Activated naive CD8-positive, alpha-beta T cell treated with anti-CD3 and anti-CD28 coated beads, Interleukin-2, amount 50 U/mL, for 24 hours (primary cell): ENCODE measurements around the gene NALCN.

Source experiments
- ATAC-seq: fragments of 150-1000 bp; cut with Tn5 transposase; one replicate; pipeline ENCODE4 v1.10.0; 2021
- DNase-seq: peaks from one replicate; pipeline ENCODE4 v3.0.0; 2021
- H3K27ac Mint-ChIP-seq: one replicate; pipeline ENCODE4 v1.8.0; 2021; ENCODE audit warnings: mild to moderate bottlenecking, mixed read lengths
- H3K27me3 Mint-ChIP-seq: one replicate; pipeline ENCODE4 v1.8.0; 2021; ENCODE audit warnings: mixed read lengths
- H3K36me3 Mint-ChIP-seq: one replicate; pipeline ENCODE4 v1.8.0; 2021; ENCODE audit warnings: low read depth, mixed read lengths
- H3K4me1 Mint-ChIP-seq: one replicate; pipeline ENCODE4 v1.8.0; 2021; ENCODE audit warnings: mixed read lengths
- H3K4me3 Mint-ChIP-seq: one replicate; pipeline ENCODE4 v1.8.0; 2021; ENCODE audit warnings: mild to moderate bottlenecking, moderate library complexity, mixed read lengths
- H3K9me3 Mint-ChIP-seq: one replicate; pipeline ENCODE4 v1.8.0; 2021; ENCODE audit warnings: mixed read lengths

NALCN gene

GRCh38 chr13:101258071-101258470 lies 158.2 kb downstream of the NALCN start:
- H3K9me3 Mint-ChIP-seq = no peaks in the 10 kb centered on the region
- no peak overlapping the region for H3K4me3 Mint-ChIP-seq
- H3K27ac Mint-ChIP-seq = no peak overlapping the region
- H3K36me3 Mint-ChIP-seq = no peaks in the 10 kb centered on the region
- DNase-seq (peak; percentile 31), ATAC-seq (peak; percentile 99)
- H3K27me3 Mint-ChIP-seq = peaks cover 6% of the 10 kb centered on the region
- peaks cover 7% of the 10 kb centered on the region for H3K4me1 Mint-ChIP-seq

DNA sequence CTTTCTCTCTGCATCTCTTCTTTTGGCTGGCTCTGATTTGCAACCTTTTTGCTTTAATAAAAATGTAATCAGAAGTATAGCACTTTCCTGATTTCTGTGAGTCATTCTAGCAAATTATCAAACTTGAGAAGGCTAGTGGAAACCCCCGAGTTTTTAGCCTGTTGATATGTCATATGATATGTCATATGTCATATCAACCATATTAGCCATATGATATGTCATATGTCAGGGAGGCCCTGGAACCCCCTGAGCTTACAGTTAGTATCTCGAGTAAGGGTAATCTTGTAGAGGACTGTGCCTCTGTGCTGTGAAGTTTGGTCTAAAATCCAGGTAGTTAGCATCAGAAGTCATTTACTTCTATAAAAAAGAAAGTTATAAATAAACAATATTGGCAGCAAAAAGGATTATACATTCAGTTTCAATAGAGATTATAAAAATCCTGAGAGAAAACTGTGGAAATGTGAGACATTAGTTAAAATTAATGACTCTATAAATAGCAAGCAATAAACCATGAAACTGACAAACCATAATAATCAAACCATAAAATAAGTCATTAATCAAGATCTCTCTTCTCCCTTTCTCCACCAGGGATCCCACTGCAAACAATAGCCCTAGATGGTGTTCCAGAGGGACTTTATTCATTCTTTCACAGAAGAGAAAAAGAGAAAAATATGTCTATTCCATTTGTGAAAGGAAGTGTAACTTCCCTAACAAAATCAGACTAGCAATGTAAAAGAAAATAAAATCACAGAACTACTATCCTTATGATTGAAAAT lies 167.4 kb downstream of the NALCN start:
- Mint-ChIP-seq H3K4me1 (peaks cover 11% of the 10 kb centered on the region), H3K27me3 (no peaks in the 10 kb centered on the region), H3K27ac (no peak overlapping the region), H3K4me3 (no peak overlapping the region), H3K36me3 (no peaks in the 10 kb centered on the region), H3K9me3 (peaks cover 15% of the 10 kb centered on the region)
- DNase-seq (no peak), ATAC-seq (no peak)

DNA sequence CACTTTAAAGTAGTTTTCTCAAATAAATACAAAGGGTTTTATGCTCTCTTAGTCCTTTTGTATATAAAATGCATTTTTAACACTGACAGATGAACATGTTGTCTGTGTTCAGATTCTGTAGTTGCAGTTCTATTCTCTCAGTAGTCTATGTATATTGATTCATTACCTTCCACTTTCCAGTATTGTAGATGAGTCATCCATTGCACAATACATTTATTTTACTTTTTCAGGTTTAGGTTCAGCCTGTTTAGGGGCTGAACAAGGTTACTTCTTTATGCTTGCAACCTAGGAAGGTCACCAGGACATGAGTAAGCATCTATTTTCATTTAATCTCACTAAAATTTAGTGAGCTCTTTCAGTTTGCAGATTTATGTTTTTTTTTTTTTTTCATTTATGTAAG lies 173.6 kb downstream of the NALCN start:
- peaks cover 11% of the 10 kb centered on the region for H3K4me1 Mint-ChIP-seq
- no peaks in the 10 kb centered on the region for H3K36me3 Mint-ChIP-seq
- ATAC-seq (no peak), DNase-seq (no peak)
- peaks cover under 1% of the 10 kb centered on the region for H3K9me3 Mint-ChIP-seq
- no peaks in the 10 kb centered on the region for H3K27me3 Mint-ChIP-seq
- H3K27ac Mint-ChIP-seq = no peak overlapping the region
- H3K4me3 Mint-ChIP-seq = no peak overlapping the region

DNA sequence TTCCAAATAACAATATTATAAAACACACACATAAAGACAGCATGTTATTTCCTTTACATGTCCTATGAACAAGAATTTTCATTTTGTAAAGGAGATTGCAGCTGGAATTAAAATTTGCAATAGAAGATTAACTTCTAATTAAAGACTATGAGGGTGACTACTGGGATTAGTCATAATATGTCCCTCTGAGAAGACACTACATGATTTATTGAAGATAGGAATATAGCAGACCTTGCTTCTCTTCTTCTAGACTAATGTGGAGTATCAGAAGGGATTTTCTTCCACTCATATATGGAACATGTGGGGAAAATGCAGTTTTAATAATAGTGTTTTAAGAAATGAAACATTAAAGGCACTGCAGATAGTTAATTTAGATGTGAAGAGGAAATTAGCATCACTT lies 177.8 kb downstream of the NALCN start:
- DNase-seq (no peak), ATAC-seq (no peak)
- H3K4me1 Mint-ChIP-seq = no peaks in the 10 kb centered on the region
- H3K27ac Mint-ChIP-seq = no peak overlapping the region
- H3K9me3 Mint-ChIP-seq = no peaks in the 10 kb centered on the region
- no peaks in the 10 kb centered on the region for H3K36me3 Mint-ChIP-seq
- no peak overlapping the region for H3K4me3 Mint-ChIP-seq
- H3K27me3 Mint-ChIP-seq = no peaks in the 10 kb centered on the region

- DNase-seq = no peak
- Mint-ChIP-seq H3K4me1 (no peaks in the 10 kb centered on the region), H3K36me3 (no peaks in the 10 kb centered on the region), H3K9me3 (peaks cover 5% of the 10 kb centered on the region), H3K27me3 (no peaks in the 10 kb centered on the region), H3K4me3 (no peak overlapping the region), H3K27ac (no peak overlapping the region)
- ATAC-seq = no peak
Measured at GRCh38 chr13:101231751-101232428, 184.4 kb downstream of the NALCN start.

DNA sequence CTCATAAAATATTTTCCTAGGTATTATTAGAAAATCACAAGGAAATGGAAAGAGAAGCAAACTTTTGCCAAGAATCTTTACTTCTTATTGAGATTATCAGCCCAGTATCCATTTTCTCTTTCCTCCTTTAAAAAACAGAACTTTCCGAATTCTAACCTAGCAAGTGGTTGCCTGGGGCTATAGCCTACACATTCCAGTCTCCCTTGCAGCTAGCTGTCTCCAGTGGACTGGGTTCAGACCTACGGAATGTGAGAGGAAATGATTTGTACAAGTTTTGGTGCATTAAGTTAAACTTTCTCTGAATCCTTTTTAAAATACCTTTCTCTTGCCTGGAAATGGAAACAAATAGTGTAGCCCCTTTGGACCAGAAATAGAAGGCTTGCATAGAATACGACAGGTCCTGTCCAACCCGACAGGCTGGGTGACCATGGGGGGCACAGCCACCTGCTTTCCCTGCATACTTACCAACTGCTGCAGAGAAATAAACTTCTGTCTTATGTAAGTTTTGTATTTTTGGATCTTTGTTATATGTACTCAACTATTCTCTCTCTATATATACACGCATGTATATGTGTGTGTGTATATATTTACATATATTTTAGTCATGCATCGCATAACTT lies 185.9 kb downstream of the NALCN start:
- Mint-ChIP-seq H3K27ac (no peak overlapping the region), H3K27me3 (no peaks in the 10 kb centered on the region), H3K4me3 (no peak overlapping the region), H3K36me3 (no peaks in the 10 kb centered on the region), H3K9me3 (peaks cover 5% of the 10 kb centered on the region), H3K4me1 (no peaks in the 10 kb centered on the region)
- DNase-seq (no peak), ATAC-seq (no peak)

GRCh38 chr13:101219609-101220265 lies 196.6 kb downstream of the NALCN start:
- Mint-ChIP-seq H3K27me3 (peaks cover 3% of the 10 kb centered on the region), H3K9me3 (no peaks in the 10 kb centered on the region), H3K4me3 (no peak overlapping the region), H3K4me1 (no peaks in the 10 kb centered on the region), H3K27ac (no peak overlapping the region), H3K36me3 (no peaks in the 10 kb centered on the region)
- ATAC-seq (no peak), DNase-seq (no peak)

DNA sequence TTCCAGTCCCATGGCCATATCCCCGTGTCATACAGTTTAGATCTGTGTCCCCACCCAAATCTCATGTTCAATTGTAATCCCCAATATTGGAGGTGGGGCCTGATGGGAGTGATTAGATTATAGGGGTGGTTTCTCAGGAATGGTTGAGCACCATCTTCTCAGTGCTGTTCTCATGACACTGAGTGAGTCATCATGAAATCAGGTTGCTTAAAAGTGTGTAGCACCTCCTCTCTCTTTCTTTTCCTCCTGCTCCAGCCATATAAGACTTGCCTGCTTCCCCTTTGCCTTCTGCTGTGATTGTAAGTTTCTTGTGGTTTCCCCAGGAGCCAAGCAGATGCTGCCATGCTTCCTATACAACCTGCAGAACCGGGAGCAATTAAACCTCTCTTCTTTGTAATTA lies 197.8 kb downstream of the NALCN start:
- Mint-ChIP-seq H3K36me3 (no peaks in the 10 kb centered on the region), H3K27me3 (peaks cover 3% of the 10 kb centered on the region), H3K4me3 (no peak overlapping the region), H3K4me1 (no peaks in the 10 kb centered on the region), H3K9me3 (no peaks in the 10 kb centered on the region), H3K27ac (no peak overlapping the region)
- ATAC-seq (no peak), DNase-seq (no peak)

- no peak for ATAC-seq
- no peak for DNase-seq
- Mint-ChIP-seq H3K9me3 (no peaks in the 10 kb centered on the region), H3K27ac (no peak overlapping the region), H3K36me3 (no peaks in the 10 kb centered on the region), H3K4me3 (no peak overlapping the region), H3K27me3 (peaks cover 3% of the 10 kb centered on the region), H3K4me1 (no peaks in the 10 kb centered on the region)
Measured at GRCh38 chr13:101217086-101217485, 199.2 kb downstream of the NALCN start.

DNA sequence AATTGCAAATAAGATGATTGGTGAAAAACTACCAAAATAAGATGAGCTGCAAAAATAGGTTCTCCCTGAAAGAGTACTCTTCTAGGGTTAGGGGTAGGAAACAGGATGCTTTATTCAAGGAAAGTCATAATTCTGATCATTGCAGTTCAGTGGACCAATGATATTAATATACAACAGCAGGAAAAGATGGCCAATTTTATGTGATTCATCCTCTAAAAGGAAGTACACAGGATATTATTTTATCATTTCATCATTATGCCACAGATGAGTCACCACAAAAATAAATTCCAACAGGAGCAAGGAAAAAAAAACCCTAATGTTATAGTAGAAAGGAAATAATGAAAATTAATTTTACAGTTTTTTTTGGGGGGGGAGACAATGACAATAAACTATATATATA lies 205.0 kb downstream of the NALCN start:
- Mint-ChIP-seq H3K9me3 (peaks cover 8% of the 10 kb centered on the region), H3K27ac (no peak overlapping the region), H3K4me1 (no peaks in the 10 kb centered on the region), H3K36me3 (no peaks in the 10 kb centered on the region), H3K4me3 (no peak overlapping the region), H3K27me3 (peaks cover 2% of the 10 kb centered on the region)
- DNase-seq (no peak), ATAC-seq (no peak)

GRCh38 chr13:101210774-101211173 lies 205.5 kb downstream of the NALCN start:
- Mint-ChIP-seq H3K27me3 (peaks cover 2% of the 10 kb centered on the region), H3K27ac (no peak overlapping the region), H3K9me3 (peaks cover 8% of the 10 kb centered on the region), H3K4me1 (no peaks in the 10 kb centered on the region), H3K36me3 (no peaks in the 10 kb centered on the region), H3K4me3 (no peak overlapping the region)
- ATAC-seq = no peak
- no peak for DNase-seq

DNA sequence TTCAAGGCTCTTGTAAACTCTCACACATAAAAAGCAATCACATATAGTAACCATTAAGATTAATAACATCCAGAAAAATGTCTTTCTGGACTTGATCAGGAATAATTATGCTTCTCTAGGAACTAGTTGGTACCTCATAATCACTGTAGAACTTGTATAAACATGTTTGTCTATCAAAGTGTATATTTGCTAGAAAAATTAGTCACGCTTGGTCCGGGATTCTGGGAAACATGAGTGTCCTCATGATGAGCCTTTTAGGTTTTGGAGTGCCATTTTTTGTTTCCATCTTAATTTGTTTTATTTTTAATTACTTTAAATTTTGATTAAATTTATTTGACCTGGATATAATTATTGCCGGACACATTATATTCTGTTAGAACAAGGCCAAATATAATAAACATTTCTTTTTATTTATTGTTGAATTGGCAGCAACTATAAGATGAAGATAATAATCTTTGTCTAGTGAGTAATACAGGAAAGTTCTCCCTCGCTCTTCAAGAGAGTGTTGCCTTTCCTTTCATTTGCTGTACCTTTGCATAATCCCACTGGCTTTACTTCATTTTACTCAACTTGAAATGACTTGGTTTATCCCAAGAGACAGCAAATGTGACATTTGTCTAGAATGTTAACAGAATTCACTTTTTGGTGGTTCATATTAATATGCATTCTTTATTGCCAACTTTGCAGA lies 207.0 kb downstream of the NALCN start:
- Mint-ChIP-seq H3K4me1 (no peaks in the 10 kb centered on the region), H3K9me3 (peaks cover 8% of the 10 kb centered on the region), H3K4me3 (no peak overlapping the region), H3K27ac (no peak overlapping the region), H3K27me3 (peaks cover 2% of the 10 kb centered on the region), H3K36me3 (no peaks in the 10 kb centered on the region)
- DNase-seq (no peak), ATAC-seq (no peak)

GRCh38 chr13:101205408-101205807 lies 210.9 kb downstream of the NALCN start:
- no peaks in the 10 kb centered on the region for H3K4me1 Mint-ChIP-seq
- H3K4me3 Mint-ChIP-seq = no peak overlapping the region
- H3K27ac Mint-ChIP-seq = no peak overlapping the region
- H3K36me3 Mint-ChIP-seq = no peaks in the 10 kb centered on the region
- DNase-seq (no peak), ATAC-seq (no peak)
- peaks cover 2% of the 10 kb centered on the region for H3K27me3 Mint-ChIP-seq
- peaks cover 8% of the 10 kb centered on the region for H3K9me3 Mint-ChIP-seq

- no peaks in the 10 kb centered on the region for H3K36me3 Mint-ChIP-seq
- peaks cover 2% of the 10 kb centered on the region for H3K27me3 Mint-ChIP-seq
- H3K4me3 Mint-ChIP-seq = no peak overlapping the region
- H3K4me1 Mint-ChIP-seq = no peaks in the 10 kb centered on the region
- H3K9me3 Mint-ChIP-seq = peaks cover 8% of the 10 kb centered on the region
- no peak for DNase-seq
- H3K27ac Mint-ChIP-seq = no peak overlapping the region
- ATAC-seq = no peak
Measured at GRCh38 chr13:101204270-101205020, 211.9 kb downstream of the NALCN start.
